Placental epithelial cell (primary cell): ENCODE results near the gene OR5K4. TPM values are rescaled to one million over a fixed set of nuclear protein-coding genes. Genes with fewer than 3 reads are reported as not detected.

Experiments used
- total RNA-seq: library from RNA; depleted of rRNA; stranded (reverse); fragments of >200 nt; gene quantifications from 2 replicates; pipeline ENCODE4 v1.2.3, GENCODE V29; 2012

OR5K4 gene, protein sequence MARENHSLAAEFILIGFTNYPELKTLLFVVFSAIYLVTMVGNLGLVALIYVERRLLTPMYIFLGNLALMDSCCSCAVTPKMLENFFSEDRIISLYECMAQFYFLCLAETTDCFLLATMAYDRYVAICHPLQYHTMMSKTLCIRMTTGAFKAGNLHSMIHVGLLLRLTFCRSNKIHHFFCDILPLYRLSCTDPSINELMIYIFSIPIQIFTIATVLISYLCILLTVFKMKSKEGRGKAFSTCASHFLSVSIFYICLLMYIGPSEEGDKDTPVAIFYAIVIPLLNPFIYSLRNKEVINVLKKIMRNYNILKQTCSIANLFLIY
- not detected in 2 replicates for total RNA-seq

GRCh38 chr3:98353554-98353953 lies at the start of gene OR5K4:
Gene OR5K4 (plus strand): TSS chr3:98353854. CDS start chr3:98353854, 0 bp downstream.

GRCh38 chr3:98390366-98390765 lies 36.7 kb downstream of the OR5K4 start, which contains the start of gene OR5K3:
Gene OR5K3 (plus strand): TSS chr3:98390666. CDS start chr3:98390666, 0 bp downstream.

Other genes starting within 250 kb of the OR5K4 start
- gene OR5H1, start 223.1 kb upstream of the OR5K4 start, total RNA-seq, result not detected in 2 replicates
- gene OR5H14, start 206.4 kb upstream of the OR5K4 start, total RNA-seq, result not detected in 2 replicates
- gene OR5H15, start 187.2 kb upstream of the OR5K4 start, total RNA-seq, result not detected in 2 replicates
- not detected in 2 replicates for gene OR5H6, start 89.6 kb upstream of the OR5K4 start, total RNA-seq
- gene OR5H2, start 71.3 kb upstream of the OR5K4 start, total RNA-seq, result not detected in 2 replicates
- gene OR5K3, start 36.8 kb downstream of the OR5K4 start, total RNA-seq, result not detected in 2 replicates
- not detected in 2 replicates for gene OR5K1, start 109.3 kb downstream of the OR5K4 start, total RNA-seq
- not detected in 2 replicates for gene OR5K2, start 143.8 kb downstream of the OR5K4 start, total RNA-seq
- gene CLDND1, start 169.0 kb downstream of the OR5K4 start, total RNA-seq, result 64.4 and 79.7 TPM in 2 replicates
- not detected in 2 replicates for gene GPR15, start 178.1 kb downstream of the OR5K4 start, total RNA-seq
- 22.0 and 29.5 TPM in 2 replicates for gene CPOX, start 239.8 kb downstream of the OR5K4 start, total RNA-seq